Choroid plexus epithelial cell (primary cell): ENCODE measurements around the gene MIAT.

Source experiments
- DNase-seq: peaks from one replicate; pipeline ENCODE4 v3.0.0-alpha.2; 2010; ENCODE audit warnings: low read depth
- H3K4me3 ChIP-seq: 2 replicates; pipeline ENCODE4 v1.5.1; 2011; ENCODE audit warnings: low read depth, mild to moderate bottlenecking, control low read depth, low read length, moderate library complexity
- TF ChIP-seq, protein P1 (sequence below): conservative IDR thresholded peaks from 2 replicates; pipeline ENCODE4 v1.5.1; 2011; ENCODE audit warnings: low read depth, mild to moderate bottlenecking, control low read depth, inconsistent platforms, low read length, moderate library complexity

Gene MIAT

DNA sequence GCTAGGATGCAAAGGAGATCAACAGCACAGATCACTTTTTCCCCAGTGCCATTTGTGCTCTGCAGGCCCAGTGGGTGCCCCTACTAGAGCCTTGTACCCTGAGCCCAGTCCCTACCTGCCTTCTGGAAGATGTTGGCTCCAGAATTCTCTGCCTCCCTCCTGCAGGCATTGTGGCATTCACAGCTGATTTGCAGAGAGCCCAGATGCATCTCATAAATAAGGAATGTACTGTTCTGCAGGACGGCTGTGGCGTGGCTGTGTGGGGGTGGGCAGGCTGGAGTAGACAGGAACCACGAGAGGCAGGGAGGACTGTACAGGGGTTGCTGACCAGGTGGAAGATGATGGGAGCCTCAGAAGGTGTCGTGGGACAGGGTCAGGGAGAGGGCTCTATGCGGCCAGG is 11.2 kb upstream of the MIAT start:
- H3K4me3 ChIP-seq, result no peak overlapping the region
- TF ChIP-seq, protein P1, sequence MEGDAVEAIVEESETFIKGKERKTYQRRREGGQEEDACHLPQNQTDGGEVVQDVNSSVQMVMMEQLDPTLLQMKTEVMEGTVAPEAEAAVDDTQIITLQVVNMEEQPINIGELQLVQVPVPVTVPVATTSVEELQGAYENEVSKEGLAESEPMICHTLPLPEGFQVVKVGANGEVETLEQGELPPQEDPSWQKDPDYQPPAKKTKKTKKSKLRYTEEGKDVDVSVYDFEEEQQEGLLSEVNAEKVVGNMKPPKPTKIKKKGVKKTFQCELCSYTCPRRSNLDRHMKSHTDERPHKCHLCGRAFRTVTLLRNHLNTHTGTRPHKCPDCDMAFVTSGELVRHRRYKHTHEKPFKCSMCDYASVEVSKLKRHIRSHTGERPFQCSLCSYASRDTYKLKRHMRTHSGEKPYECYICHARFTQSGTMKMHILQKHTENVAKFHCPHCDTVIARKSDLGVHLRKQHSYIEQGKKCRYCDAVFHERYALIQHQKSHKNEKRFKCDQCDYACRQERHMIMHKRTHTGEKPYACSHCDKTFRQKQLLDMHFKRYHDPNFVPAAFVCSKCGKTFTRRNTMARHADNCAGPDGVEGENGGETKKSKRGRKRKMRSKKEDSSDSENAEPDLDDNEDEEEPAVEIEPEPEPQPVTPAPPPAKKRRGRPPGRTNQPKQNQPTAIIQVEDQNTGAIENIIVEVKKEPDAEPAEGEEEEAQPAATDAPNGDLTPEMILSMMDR, result no peak
- DNase-seq, result peak; percentile 47

DNA sequence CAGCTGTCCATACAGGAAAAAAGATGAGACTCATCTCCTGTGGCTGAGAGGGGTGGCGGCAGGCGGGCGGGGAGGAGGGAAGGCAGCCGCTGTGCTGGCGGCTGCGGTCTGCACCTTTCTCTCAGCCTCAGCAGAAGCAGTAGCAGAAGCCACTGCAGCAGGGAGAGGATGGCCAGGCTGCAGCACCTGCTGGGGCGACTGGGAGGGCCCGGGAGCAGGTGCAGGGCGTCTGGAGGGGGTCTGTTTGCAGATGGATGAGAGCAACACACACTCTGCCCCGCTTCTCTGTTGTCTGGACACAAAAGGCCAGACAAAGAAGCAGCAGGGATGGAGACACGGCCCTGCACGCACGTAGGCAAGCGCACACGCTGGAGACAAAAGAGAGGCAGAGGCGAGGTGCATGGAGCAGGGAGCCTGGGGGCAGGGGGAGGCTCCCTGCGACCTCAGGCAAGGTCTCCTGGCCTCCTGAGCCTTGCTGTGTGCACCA is 9.3 kb upstream of the MIAT start:
- no peak overlapping the region for H3K4me3 ChIP-seq
- no peak for DNase-seq
- TF ChIP-seq, protein P1, result no peak

DNA sequence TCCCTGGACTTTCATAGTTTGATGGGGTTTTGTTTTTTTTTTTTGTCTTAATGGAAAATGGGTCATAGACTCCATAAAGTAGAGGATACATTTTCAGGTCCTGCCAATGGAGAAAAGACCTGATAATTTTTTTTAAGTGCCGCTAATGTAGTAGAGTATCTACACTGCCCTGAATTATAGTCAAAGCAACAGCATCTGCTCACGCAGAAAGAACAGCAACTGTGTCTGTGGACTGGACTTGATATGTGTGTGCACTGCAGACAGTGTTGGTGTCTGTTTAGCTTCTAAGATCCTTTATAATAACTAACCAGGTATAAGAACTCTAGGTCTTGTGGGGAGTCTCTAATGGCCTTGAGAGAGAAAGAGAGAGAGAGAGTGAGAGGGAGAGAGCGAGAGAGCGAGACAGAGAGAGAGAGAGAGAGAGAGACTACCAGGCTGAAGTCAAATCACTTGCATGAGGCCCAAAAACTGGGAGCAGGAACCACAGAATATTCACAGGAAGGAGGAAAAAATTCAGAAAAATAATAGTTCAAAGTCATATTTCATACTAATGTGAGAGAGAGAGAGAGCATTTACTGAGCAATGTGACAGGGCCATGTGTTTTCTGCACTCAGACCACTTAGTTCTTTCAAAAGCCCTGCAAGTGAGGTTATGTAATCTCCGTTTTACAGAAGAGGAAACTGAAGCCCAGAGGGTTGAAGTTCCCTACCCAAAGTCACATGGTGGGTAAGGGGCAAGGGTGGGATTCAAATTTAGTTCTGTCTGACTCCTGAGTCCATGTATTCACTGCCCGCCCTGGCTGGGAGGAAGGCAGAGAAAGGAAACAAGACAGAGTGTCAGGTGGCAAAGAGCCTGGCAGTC is 8.6 kb upstream of the MIAT start:
- H3K4me3 ChIP-seq, result no peak overlapping the region
- TF ChIP-seq, protein P1, result no peak
- no peak for DNase-seq

DNA sequence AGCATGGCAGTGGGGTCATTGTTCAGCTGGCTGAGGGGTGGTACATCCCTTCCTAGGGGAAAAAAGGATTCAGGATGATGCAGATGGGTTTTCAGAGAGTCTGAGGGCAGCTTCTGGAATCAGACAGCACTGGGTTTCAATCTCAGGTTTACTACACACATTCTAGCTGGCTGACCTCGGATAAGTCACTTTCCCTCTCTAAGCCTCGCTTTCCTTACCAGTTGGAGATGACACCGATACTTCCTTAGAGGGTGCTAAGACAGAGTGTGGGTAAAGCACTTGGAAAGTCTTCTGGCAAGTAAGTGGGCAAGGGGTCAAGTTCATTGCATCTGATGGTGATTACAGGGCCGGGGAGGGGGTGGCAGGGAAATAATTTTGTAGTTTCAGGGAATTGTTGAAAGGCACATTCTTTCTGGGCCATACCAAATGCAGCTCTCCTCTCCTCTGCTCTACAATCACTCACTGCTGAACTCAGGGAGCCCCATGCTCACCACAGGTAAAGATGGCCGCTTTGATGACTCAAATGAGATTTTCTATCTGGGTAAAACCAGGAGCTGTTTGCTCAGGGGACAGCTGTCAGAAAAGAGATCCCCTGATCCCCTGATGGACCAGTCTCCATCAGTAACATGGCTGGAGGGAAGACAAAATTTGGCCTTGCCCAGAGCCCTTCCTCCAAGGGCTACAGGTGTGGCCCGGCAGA is 6.5 kb upstream of the MIAT start:
- TF ChIP-seq, protein P1, result no peak
- DNase-seq, result no peak
- H3K4me3 ChIP-seq, result no peak overlapping the region

DNA sequence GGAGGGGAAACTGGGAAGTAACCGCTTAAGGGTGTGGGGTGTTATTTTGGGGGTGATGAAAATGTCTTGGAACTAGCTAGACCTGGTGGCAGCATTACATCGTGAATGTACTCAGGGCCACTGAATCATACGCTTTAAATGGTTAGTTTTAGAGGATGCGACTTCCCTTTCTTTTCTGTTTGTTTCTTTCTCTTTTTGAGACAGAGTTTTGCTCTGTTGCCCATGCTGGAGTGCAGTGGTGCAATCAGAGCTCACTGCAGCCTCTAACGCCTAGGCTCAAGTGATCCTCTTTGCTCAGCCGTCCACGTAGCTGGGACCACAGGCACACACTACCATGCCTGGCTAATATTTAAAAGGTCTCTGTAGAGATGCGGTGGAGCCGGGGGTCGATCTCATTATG is 5.6 kb upstream of the MIAT start:
- no peak overlapping the region for H3K4me3 ChIP-seq
- TF ChIP-seq, protein P1, result no peak
- DNase-seq, result no peak

DNA sequence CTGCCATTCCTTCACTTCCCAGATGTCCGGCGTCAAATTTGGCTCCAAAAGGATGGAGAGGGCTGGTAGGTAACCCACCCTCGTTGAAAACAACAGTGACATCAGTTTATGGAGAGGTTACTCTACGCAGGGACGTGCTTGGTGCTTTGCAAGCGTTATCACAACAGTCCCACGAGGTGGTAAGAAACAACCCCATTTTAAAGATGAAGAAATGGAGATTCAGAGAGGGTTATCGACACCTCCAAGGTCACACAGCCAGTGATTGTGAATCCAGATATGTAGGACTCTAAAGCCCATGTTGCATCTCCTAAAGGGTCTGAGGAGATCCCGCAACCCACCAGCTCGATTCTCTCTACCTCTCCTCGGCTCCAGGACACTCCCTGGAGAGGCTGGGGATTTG is 773 bp downstream of the MIAT start:
- DNase-seq, result no peak
- TF ChIP-seq, protein P1, result no peak
- no peak overlapping the region for H3K4me3 ChIP-seq
